Measurements from ENCODE around the gene PLA1A. TPM values are rescaled to one million over a fixed set of nuclear protein-coding genes. Genes with fewer than 3 reads are reported as not detected.
A peak's percentile ranks its signal among the peaks of the same experiment; 100 is the strongest.

Gene PLA1A
- polyA plus RNA-seq, 1 of the 3 experiments (the other 2 are of a cell fraction): not detected

GRCh38 chr3:119637679-119638477 is 40.2 kb downstream of the PLA1A start (continued):
- peak; percentile 56; the same call in 1 of the 2 replicates for TF ChIP-seq SIN3A (IDR thresholded peaks at IDR 0.05; ENCODE audit: borderline replicate concordance, low read depth, low read length)
- peak; percentile 98 for TF ChIP-seq FOSL2 (IDR thresholded peaks at IDR 0.05; ENCODE audit: borderline replicate concordance, low read depth)
- peak; percentile 91 for TF ChIP-seq FOXM1 (IDR thresholded peaks at IDR 0.05; ENCODE audit: low read depth)
- TF ChIP-seq, protein P1, sequence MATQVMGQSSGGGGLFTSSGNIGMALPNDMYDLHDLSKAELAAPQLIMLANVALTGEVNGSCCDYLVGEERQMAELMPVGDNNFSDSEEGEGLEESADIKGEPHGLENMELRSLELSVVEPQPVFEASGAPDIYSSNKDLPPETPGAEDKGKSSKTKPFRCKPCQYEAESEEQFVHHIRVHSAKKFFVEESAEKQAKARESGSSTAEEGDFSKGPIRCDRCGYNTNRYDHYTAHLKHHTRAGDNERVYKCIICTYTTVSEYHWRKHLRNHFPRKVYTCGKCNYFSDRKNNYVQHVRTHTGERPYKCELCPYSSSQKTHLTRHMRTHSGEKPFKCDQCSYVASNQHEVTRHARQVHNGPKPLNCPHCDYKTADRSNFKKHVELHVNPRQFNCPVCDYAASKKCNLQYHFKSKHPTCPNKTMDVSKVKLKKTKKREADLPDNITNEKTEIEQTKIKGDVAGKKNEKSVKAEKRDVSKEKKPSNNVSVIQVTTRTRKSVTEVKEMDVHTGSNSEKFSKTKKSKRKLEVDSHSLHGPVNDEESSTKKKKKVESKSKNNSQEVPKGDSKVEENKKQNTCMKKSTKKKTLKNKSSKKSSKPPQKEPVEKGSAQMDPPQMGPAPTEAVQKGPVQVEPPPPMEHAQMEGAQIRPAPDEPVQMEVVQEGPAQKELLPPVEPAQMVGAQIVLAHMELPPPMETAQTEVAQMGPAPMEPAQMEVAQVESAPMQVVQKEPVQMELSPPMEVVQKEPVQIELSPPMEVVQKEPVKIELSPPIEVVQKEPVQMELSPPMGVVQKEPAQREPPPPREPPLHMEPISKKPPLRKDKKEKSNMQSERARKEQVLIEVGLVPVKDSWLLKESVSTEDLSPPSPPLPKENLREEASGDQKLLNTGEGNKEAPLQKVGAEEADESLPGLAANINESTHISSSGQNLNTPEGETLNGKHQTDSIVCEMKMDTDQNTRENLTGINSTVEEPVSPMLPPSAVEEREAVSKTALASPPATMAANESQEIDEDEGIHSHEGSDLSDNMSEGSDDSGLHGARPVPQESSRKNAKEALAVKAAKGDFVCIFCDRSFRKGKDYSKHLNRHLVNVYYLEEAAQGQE (IDR thresholded peaks at IDR 0.05; ENCODE audit: low read depth, low read length): 0 out of 2 replicates have a peak, but pooled peaks have one; percentile 31
- peak; percentile 97 for TF ChIP-seq TCF12 (IDR thresholded peaks at IDR 0.05)
- no peak for TF ChIP-seq EZH2phosphoT487 (IDR thresholded peaks at IDR 0.05; ENCODE audit: borderline replicate concordance, low read depth)
- TF ChIP-seq CHD2 (IDR thresholded peaks at IDR 0.05; ENCODE audit: low read length, partially characterized antibody): peak; percentile 57
- TF ChIP-seq GATA2 (CRISPR knock-in tag; IDR thresholded peaks at IDR 0.05): peak; percentile 66; the same call in 1 of the 2 replicates
- peak; percentile 60 for TF ChIP-seq ELF1 (IDR thresholded peaks at IDR 0.05)
- 0 out of 2 replicates have a peak, but pooled peaks have one; percentile 27 for TF ChIP-seq MXI1 (IDR thresholded peaks at IDR 0.05; ENCODE audit: low read depth, low read length)
- peak; percentile 97 for TF ChIP-seq RXRA (IDR thresholded peaks at IDR 0.05; ENCODE audit: borderline replicate concordance, low read depth)
- TF ChIP-seq, protein P2, sequence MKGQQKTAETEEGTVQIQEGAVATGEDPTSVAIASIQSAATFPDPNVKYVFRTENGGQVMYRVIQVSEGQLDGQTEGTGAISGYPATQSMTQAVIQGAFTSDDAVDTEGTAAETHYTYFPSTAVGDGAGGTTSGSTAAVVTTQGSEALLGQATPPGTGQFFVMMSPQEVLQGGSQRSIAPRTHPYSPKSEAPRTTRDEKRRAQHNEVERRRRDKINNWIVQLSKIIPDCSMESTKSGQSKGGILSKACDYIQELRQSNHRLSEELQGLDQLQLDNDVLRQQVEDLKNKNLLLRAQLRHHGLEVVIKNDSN (IDR thresholded peaks at IDR 0.05; ENCODE audit: borderline replicate concordance, low read depth): no peak; the same call in 1 of the 2 replicates
- peak; percentile 98 for TF ChIP-seq JUND (IDR thresholded peaks at IDR 0.05)
- TF ChIP-seq RFX5 (IDR thresholded peaks at IDR 0.05; ENCODE audit: low read length): 0 out of 2 replicates have a peak, but pooled peaks have one; percentile 10
- no peak for TF ChIP-seq GABPA (IDR thresholded peaks at IDR 0.05; ENCODE audit: low read depth)
- TF ChIP-seq, protein P3, sequence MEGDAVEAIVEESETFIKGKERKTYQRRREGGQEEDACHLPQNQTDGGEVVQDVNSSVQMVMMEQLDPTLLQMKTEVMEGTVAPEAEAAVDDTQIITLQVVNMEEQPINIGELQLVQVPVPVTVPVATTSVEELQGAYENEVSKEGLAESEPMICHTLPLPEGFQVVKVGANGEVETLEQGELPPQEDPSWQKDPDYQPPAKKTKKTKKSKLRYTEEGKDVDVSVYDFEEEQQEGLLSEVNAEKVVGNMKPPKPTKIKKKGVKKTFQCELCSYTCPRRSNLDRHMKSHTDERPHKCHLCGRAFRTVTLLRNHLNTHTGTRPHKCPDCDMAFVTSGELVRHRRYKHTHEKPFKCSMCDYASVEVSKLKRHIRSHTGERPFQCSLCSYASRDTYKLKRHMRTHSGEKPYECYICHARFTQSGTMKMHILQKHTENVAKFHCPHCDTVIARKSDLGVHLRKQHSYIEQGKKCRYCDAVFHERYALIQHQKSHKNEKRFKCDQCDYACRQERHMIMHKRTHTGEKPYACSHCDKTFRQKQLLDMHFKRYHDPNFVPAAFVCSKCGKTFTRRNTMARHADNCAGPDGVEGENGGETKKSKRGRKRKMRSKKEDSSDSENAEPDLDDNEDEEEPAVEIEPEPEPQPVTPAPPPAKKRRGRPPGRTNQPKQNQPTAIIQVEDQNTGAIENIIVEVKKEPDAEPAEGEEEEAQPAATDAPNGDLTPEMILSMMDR (IDR thresholded peaks at IDR 0.05): no peak
- peak; percentile 39; the same call in 1 of the 2 replicates for TF ChIP-seq YY1 (IDR thresholded peaks at IDR 0.05; ENCODE audit: low read depth)
- peak; percentile 94 for TF ChIP-seq MEF2A (IDR thresholded peaks at IDR 0.05; ENCODE audit: borderline replicate concordance, low read depth)
- TF ChIP-seq TEAD4 (IDR thresholded peaks at IDR 0.05; ENCODE audit: borderline replicate concordance, insufficient read depth): peak; percentile 93
- no peak for TF ChIP-seq IRF3 (IDR thresholded peaks at IDR 0.05; ENCODE audit: low read depth, low read length)
- TF ChIP-seq RAD21 (IDR thresholded peaks at IDR 0.05; ENCODE audit: low read length): 0 out of 2 replicates have a peak, but pooled peaks have one; percentile 17
- peak; percentile 91 for TF ChIP-seq POLR2AphosphoS5 (IDR thresholded peaks at IDR 0.05; ENCODE audit: low read depth, low read length)
- TF ChIP-seq RCOR1 (IDR thresholded peaks at IDR 0.05; ENCODE audit: low read length): 0 out of 2 replicates have a peak, but pooled peaks have one; percentile 39
